NAMALWA (cell line): ENCODE results near the gene LYZL4.

ENCODE experiments used
- DNase-seq: peaks from one replicate; pipeline ENCODE4 v3.0.0-alpha.2; 2015; ENCODE audit warnings: low spot score

The LYZL4 gene

DNA sequence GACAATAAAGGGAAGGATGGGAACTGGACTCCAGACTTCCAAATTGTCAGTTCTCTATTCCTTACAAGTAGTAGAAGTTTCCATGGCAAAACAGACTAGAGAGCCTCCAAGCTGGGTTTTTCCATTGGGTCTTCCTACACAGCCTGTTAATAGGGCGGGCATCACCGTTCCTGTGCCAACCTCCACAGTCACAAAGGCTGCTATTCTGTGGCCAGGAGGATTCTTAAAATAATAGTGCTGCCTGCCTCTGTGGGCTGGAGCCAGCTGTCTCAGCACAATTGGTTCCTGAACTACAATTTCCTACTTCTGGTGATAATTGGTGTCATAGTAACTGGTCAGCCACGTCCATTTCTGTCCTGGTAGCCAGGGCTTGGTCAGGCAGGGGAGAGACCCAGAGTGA lies 38.6 kb downstream of the LYZL4 start:
- DNase-seq, result no peak

DNA sequence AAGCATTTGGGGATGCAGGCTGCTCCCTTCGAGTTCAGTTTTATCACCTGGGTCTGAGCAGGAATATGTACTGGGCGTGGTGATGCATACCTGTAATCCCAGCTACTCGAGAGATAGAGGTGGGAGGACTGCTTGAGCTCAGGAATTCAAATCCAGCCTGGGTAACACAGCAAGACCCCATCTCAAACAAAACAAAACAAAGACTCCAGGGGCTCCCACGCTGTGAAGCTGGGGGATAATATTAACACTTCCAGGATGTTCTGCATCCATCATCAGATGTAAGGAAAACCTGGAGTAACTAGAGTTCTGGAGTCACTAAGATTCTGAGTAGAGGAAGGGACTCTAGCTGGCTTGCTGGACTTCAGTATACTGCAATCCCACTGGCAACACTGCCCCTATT lies 40.6 kb downstream of the LYZL4 start:
- no peak for DNase-seq

DNA sequence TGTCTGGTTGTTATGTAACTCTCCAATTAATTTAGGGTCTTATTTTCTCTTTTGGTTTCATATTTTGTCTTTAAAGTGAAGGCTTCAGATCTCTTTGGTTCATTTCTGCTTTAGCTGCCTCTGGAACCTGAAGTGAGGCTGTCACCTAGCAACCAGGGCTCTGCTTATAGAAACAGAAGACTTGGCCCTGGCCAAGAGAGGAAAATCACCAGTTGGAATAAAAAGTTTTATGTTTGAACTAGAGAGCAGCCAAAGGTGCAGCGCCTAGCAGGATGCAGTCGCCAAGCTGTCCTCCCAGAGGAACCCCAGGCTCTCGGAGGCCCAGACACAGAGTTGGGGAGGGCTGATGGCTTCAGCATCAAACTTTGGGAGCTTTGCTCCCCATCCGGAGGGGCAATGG lies 41.1 kb downstream of the LYZL4 start:
- peak; percentile 13 for DNase-seq

DNA sequence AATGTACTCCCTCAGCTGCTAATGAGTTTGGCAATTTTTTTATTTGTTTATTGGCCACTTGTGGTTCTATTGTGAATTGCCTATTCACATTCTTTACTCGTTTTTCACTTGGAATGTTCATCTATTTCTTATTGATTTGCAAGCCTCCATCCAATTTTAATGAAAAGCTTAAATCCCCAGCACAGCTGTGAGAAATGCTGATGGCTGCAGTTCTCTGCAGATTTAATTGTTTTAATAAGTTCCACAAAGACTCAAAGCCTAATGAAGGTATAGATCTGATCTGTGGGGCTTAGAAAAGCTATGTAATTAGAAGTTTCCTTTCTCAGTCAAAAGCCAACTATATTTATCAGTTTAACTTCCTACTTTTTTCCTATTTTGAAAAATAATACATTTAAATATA lies 41.5 kb downstream of the LYZL4 start:
- DNase-seq, result no peak

DNA sequence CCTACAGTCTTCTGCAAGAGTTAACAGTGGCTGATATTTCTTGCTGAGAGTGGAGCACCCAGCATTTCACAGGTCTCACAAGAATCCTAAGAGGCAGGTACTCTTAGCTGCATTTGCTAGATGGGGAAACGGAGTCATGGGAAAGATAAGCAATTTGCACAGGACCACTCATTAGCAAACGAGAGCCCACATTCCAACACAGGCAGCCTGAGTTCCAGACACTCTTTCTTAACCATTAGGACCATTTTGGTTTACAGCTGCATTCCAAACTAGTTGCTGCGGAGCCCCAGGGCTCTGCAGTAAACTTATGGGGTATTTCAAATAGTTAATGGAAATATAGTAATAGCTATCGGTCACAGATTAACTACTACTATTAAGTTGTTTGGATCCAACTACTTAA lies 42.5 kb downstream of the LYZL4 start:
- DNase-seq, result no peak

DNA sequence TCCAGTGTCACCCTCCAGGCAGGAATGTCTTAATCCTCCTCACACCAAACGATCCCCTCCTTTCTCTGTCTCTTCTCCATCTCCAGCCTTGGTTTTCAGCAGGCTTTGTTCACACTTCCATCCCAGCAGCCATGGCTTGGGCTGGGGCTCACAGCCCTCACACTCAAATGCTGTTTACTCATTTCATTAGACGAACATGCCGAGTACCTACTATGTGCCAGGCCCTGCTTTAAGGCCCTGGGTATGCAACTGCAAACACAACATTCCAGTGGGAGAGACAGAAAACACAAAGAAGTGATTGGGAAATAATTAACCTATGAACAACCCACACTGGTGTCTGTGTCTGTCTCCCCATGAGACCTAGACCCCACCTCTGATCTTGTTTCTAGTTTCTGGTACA lies 43.9 kb downstream of the LYZL4 start:
- DNase-seq, result no peak

DNA sequence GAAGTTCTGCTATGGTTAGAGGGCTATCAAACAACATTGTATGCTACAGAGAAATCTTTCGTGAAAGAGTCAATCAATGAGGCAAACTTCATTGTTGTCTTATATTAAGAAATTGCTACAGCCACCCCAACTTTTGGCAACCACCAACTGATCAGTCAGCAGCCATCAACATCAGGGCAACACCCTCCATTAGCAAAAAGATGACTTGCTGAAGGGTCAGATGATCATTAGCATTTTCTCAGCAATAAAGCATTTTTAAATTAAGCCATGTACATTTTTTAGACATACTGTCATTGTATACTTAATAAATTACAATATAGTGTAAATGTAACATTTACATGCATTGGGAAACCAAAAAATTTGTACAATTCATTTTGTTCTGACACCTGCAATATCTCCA lies 53.1 kb downstream of the LYZL4 start:
- no peak for DNase-seq

DNA sequence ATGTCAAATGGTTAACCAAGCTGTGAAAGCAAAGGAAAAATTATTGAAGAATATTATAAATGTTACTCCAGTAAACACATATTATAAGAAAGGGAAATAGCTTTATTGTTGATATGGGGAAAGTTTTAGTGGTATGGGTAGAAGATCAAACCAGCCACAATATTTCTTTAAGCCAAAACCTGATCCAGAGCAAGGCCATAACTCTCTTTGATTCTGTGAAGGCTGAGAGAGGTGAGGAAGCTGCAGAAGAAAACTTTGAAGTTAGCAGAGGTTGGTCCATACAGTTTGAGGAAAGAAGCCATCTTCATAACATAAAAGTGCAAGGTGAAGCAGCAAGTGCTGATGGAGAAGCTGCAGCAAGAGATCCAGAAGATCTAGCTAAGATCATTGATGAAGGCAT lies 54.8 kb downstream of the LYZL4 start:
- no peak for DNase-seq

DNA sequence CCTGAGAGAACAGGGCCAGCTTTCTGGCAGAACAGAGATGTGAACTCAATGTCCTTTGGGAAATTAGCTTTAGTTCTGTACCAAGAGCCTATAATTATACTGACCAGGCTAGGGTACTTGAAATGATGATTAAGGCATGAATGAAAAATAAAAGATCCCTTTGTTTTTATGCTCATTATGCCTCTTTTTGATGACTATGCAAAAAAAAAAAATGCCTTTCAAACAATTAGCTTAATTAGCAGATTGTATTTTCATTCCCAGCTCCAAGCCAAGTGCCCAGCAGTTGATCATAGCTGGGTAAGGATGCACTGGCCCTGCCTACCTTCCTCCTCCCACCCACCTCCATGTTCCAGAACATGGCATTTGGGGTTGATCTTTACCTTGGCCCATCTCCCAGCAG lies 56.8 kb downstream of the LYZL4 start:
- no peak for DNase-seq

DNA sequence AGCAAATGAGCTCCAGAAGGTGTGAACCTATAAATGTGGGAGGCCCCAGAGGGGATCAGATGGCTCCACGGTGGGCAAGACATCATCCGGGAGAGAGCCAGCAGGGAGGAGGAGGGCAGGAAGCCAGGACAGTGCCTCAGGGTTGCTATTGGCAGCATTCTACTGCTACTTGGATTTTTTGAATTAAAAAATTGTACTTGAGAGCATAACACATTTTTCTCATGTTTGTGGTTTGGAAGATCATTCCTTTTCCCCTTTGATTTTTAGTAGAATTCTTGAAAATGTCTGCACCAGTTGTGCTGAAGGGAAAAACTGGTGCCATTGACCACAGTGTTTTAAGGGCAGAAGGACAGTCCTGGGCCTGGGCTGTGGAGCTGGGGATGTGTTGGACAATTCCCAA lies 59.2 kb downstream of the LYZL4 start:
- no peak for DNase-seq

DNA sequence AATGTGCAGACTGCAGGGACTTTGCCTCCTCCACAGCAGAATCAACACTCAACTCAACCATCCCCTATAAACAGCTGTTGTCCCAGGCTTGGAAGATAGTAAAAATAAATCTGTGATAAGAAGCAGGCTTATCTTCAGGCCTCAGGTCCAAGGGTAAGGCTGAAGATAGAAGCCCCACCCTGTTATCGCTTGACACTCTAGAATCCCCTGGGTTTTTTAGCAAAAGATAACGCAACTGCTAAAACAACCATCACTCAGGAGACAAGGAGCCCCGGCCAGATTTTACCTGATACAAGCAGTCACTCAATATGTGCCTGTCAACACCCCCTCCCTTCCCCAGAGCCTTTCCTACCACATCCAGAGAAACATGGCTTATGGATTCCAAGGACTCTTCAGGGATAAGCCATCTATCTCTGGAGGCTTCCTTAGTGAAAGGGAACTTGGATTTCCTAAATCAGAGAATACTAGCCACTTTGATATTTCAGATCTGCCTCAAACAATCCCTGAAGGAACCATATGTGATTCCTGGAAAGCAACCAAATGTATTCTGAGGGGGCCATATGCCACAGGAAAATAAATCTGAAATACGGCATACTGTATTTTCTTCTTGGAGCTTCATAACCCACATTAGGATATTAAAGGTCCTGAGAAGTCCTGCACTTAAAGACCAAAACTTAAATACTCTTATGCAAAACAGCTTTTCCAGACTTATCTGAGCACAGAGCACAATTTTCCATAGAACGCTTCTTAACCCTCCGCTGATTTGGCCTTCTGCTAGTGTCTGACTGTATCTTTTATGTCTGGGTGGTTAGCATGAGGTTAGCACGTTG lies 60.4 kb downstream of the LYZL4 start:
- DNase-seq, result no peak

DNA sequence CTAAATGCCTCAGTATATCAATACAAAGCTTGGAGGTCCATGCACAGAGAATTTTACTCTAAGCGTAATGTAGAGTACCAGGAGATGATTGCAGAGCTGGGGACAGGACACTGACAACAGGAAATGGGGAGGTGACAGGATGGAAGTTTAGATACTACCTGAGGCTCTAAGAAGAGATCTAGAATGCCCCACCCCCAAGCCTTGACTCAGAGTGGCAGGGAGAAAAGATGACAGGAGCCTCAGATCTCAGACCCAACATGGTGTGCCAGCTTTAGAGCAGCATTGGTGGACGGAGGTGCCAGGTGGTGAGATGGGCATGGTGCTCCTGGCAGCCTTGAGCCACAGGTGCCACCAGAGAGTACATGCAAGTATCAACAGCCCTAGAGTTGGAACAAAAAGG lies 62.5 kb downstream of the LYZL4 start:
- DNase-seq, result no peak
